Loucy (cell line): ENCODE measurements around the gene CTNNA2.

Experiments
- H2AFZ ChIP-seq: fragments of 200-600 bp; sonication (generic); 2 replicates; pipeline ENCODE4 v1.6.0; 2016; ENCODE audit warnings: antibody characterized with exemption, mild to moderate bottlenecking, low read length, moderate library complexity
- H3F3A ChIP-seq: fragments of 200-600 bp; 2 replicates; pipeline ENCODE4 v1.6.0; 2016; ENCODE audit warnings: antibody characterized with exemption, low read depth, mild to moderate bottlenecking
- H3K27me3 ChIP-seq: fragments of 200-600 bp; sonication (generic); 2 replicates; pipeline ENCODE4 v1.6.1; 2014; ENCODE audit warnings: low read length, mild to moderate bottlenecking; ENCODE audit not compliant: insufficient read depth, poor library complexity, severe bottlenecking
- H3K36me3 ChIP-seq: fragments of 200-600 bp; sonication (generic); 2 replicates; pipeline ENCODE4 v1.6.1; 2016; ENCODE audit warnings: low read length; ENCODE audit not compliant: insufficient read depth
- H3K4me1 ChIP-seq: fragments of 200-600 bp; sonication (generic); 2 replicates; pipeline ENCODE4 v1.5.1; 2014; ENCODE audit warnings: low read length, mild to moderate bottlenecking; ENCODE audit not compliant: insufficient read depth, poor library complexity, severe bottlenecking
- H3K4me2 ChIP-seq: fragments of 200-600 bp; sonication (generic); 2 replicates; pipeline ENCODE4 v1.6.0; 2014; ENCODE audit warnings: antibody characterized with exemption, low read length, low read depth, mild to moderate bottlenecking; ENCODE audit not compliant: poor library complexity, severe bottlenecking
- H3K4me3 ChIP-seq: fragments of 200-600 bp; sonication (generic); 2 replicates; pipeline ENCODE4 v1.5.1; 2014; ENCODE audit warnings: low read length, mild to moderate bottlenecking, mixed read lengths; ENCODE audit not compliant: poor library complexity, severe bottlenecking
- H3K79me2 ChIP-seq: fragments of 200-600 bp; sonication (generic); 2 replicates; pipeline ENCODE4 v1.6.1; 2014; ENCODE audit warnings: low read length; ENCODE audit not compliant: insufficient read depth
- H3K9ac ChIP-seq: fragments of 200-600 bp; sonication (generic); 2 replicates; pipeline ENCODE4 v1.6.0; 2014; ENCODE audit warnings: mild to moderate bottlenecking, low read depth, low read length, moderate library complexity; ENCODE audit not compliant: poor library complexity, severe bottlenecking
- H3K9me2 ChIP-seq: fragments of 200-600 bp; sonication (generic); replicated peaks from 2 replicates; pipeline ENCODE4 v1.6.1; 2016; ENCODE audit warnings: low read depth, low read length, mixed read lengths
- H3K9me3 ChIP-seq: fragments of 200-600 bp; sonication (generic); 2 replicates; pipeline ENCODE4 v1.6.1; 2014; ENCODE audit warnings: mild to moderate bottlenecking, antibody characterized with exemption, low read length, low read depth; ENCODE audit not compliant: insufficient read depth
- H4K20me1 ChIP-seq: fragments of 200-600 bp; sonication (generic); 2 replicates; pipeline ENCODE4 v1.6.0; 2014; ENCODE audit warnings: antibody characterized with exemption, low read length, mild to moderate bottlenecking; ENCODE audit not compliant: insufficient read depth, poor library complexity, severe bottlenecking
- EZH2phosphoT487 ChIP-seq: fragments of 200-600 bp; IDR thresholded peaks from 2 replicates; pipeline ENCODE4 v1.6.1; 2018; ENCODE audit warnings: antibody characterized with exemption, mild to moderate bottlenecking, moderate library complexity, borderline replicate concordance
- TF ChIP-seq, protein P1 (sequence below): fragments of 200-600 bp; sonication (generic); conservative IDR thresholded peaks from 2 replicates; pipeline ENCODE4 v1.5.1; 2014; ENCODE audit warnings: mild to moderate bottlenecking, antibody characterized with exemption, low read length

Gene CTNNA2

DNA sequence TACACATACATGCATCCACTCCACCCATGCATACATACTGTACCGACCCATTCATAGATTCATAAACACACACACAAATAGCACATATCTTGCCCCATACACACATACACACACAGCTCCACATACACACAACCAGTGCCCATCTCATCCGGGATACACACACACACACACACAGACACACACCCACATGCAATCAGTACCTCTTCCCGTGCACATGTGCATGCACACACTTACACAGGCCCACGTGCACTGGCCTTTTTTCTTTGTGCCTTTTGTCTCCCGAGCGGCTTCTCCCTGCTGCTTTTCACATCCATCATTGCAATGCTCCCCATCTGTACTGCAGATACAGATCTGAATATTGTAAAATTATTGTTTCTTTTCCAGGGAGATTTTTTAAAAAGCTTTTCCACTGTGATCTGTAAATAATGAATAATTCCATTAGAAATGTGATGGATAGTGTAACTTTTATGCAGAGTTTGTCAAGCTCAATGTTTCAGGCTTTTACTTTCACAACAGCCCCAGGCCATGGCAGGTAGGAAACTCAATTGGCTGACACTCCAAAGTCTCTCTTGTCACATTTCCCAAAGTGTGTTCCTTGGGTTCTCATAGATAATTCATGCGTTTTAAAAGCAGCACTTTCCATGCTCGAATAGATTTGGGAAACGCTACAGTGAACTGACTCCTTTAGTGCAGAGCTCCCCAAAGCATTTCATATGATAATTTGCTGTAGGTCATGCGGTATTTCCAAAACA is 393.5 kb downstream of the CTNNA2 start:
- H3K4me3 ChIP-seq: no peak overlapping the region
- no peaks in the 10 kb centered on the region for H3K36me3 ChIP-seq
- TF ChIP-seq, protein P1, sequence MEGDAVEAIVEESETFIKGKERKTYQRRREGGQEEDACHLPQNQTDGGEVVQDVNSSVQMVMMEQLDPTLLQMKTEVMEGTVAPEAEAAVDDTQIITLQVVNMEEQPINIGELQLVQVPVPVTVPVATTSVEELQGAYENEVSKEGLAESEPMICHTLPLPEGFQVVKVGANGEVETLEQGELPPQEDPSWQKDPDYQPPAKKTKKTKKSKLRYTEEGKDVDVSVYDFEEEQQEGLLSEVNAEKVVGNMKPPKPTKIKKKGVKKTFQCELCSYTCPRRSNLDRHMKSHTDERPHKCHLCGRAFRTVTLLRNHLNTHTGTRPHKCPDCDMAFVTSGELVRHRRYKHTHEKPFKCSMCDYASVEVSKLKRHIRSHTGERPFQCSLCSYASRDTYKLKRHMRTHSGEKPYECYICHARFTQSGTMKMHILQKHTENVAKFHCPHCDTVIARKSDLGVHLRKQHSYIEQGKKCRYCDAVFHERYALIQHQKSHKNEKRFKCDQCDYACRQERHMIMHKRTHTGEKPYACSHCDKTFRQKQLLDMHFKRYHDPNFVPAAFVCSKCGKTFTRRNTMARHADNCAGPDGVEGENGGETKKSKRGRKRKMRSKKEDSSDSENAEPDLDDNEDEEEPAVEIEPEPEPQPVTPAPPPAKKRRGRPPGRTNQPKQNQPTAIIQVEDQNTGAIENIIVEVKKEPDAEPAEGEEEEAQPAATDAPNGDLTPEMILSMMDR: no peak
- TF ChIP-seq EZH2phosphoT487: no peak

DNA sequence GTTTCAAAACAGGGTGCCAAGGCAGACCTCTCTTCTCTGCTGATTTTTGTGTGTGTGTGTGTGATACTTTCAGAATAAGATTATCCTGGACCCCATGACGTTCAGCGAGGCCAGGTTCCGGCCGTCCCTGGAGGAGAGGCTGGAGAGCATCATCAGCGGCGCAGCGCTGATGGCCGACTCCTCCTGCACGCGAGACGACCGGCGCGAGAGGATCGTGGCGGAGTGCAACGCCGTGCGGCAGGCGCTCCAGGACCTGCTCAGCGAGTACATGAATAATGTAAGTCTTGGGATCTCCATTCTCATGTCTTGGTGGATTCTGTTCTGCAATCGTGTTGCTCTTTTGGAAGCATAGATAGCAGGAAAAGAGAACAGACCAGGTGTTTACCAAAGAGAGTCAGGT is 396.7 kb downstream of the CTNNA2 start:
- Histone ChIP-seq H2AFZ (no peak overlapping the region), H3K9me2 (no peaks in the 10 kb centered on the region), H3K9ac (no peak overlapping the region), H3K4me2 (no peak overlapping the region), H3K79me2 (no peaks in the 10 kb centered on the region), H3K4me1 (no peaks in the 10 kb centered on the region), H3K9me3 (no peaks in the 10 kb centered on the region), H3K4me3 (no peak overlapping the region), H3K36me3 (no peaks in the 10 kb centered on the region), H3F3A (no peaks in the 10 kb centered on the region), H3K27me3 (no peaks in the 10 kb centered on the region), H4K20me1 (no peaks in the 10 kb centered on the region)
- TF ChIP-seq, protein P1: no peak
- no peak for TF ChIP-seq EZH2phosphoT487

More for the DNA sequence above, 393.5 kb downstream of the CTNNA2 start:
- no peak overlapping the region for H3K4me2 ChIP-seq
- no peak overlapping the region for H2AFZ ChIP-seq
- no peaks in the 10 kb centered on the region for H3K79me2 ChIP-seq
- H3F3A ChIP-seq: no peaks in the 10 kb centered on the region
- H4K20me1 ChIP-seq: no peaks in the 10 kb centered on the region
- no peaks in the 10 kb centered on the region for H3K9me3 ChIP-seq
- no peaks in the 10 kb centered on the region for H3K4me1 ChIP-seq
- no peaks in the 10 kb centered on the region for H3K9me2 ChIP-seq
- no peaks in the 10 kb centered on the region for H3K27me3 ChIP-seq
- no peak overlapping the region for H3K9ac ChIP-seq

DNA sequence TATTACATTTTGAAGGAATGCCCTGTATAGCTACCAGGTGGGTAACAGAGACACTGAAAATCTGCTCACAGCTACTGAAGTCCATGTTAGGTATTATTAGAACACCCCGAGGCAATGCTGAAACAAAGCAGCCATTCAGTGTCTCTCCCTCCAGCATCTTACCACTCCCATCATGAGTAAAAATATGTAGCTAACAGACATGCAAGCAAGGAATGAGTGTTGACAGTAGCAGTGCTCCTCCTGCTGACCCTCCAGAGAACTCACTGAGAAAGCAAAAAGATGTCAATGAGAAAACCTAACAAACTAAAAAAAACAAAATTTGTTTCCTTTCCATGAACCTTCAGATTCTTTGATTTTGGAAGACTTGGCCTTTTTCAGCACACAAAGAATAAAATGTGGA is 397.8 kb downstream of the CTNNA2 start:
- no peak for TF ChIP-seq EZH2phosphoT487
- TF ChIP-seq, protein P1: no peak
- no peaks in the 10 kb centered on the region for H3K27me3 ChIP-seq
- no peaks in the 10 kb centered on the region for H3K9me3 ChIP-seq
- H3K79me2 ChIP-seq: no peaks in the 10 kb centered on the region
- H3K36me3 ChIP-seq: no peaks in the 10 kb centered on the region
- H3K9ac ChIP-seq: no peak overlapping the region
- no peak overlapping the region for H2AFZ ChIP-seq
- no peaks in the 10 kb centered on the region for H3F3A ChIP-seq
- no peaks in the 10 kb centered on the region for H3K9me2 ChIP-seq
- H3K4me3 ChIP-seq: no peak overlapping the region
- H3K4me2 ChIP-seq: no peak overlapping the region
- no peaks in the 10 kb centered on the region for H3K4me1 ChIP-seq
- H4K20me1 ChIP-seq: no peaks in the 10 kb centered on the region
